HG03442 (cell line): ENCODE results near the gene ENDOU.

ENCODE experiments used
- ATAC-seq: cut with Tn5 transposase; IDR thresholded peaks from one replicate; pipeline ENCODE4 v1.9.1; 2021; ENCODE audit warnings: mild to moderate bottlenecking, moderate library complexity; ENCODE audit not compliant: unreplicated experiment

ENDOU gene

GRCh38 chr12:47722136-47722834, 3.0 kb downstream of the ENDOU start:
- ATAC-seq = no peak

GRCh38 chr12:47721431-47721973, 3.8 kb downstream of the ENDOU start:
- ATAC-seq = no peak

GRCh38 chr12:47718531-47718930, 6.8 kb downstream of the ENDOU start:
- ATAC-seq = no peak

GRCh38 chr12:47717443-47718193, 7.7 kb downstream of the ENDOU start:
- peak; percentile 60 for ATAC-seq

- no peak for ATAC-seq
These were observed 8.2 kb downstream of the ENDOU start for GRCh38 chr12:47717046-47717442.

- no peak for ATAC-seq
These were observed 9.3 kb downstream of the ENDOU start for GRCh38 chr12:47715877-47716548.

GRCh38 chr12:47715393-47715876, 9.9 kb downstream of the ENDOU start:
- peak; percentile 60 for ATAC-seq

- ATAC-seq = no peak
These were observed 10.4 kb downstream of the ENDOU start for GRCh38 chr12:47714826-47715386.

- ATAC-seq = no peak
These were observed 13.1 kb downstream of the ENDOU start for GRCh38 chr12:47712171-47712570.

GRCh38 chr12:47711448-47711847, 13.8 kb downstream of the ENDOU start:
- ATAC-seq = no peak

GRCh38 chr12:47710278-47710677, 15.0 kb downstream of the ENDOU start:
- ATAC-seq = no peak

GRCh38 chr12:47709671-47710070, 15.6 kb downstream of the ENDOU start:
- no peak for ATAC-seq

GRCh38 chr12:47709237-47709636, 16.1 kb downstream of the ENDOU start:
- no peak for ATAC-seq

- ATAC-seq = no peak
These were observed 17.3 kb downstream of the ENDOU start for GRCh38 chr12:47707905-47708543.

- no peak for ATAC-seq
These were observed 17.9 kb downstream of the ENDOU start for GRCh38 chr12:47707355-47707754.

GRCh38 chr12:47705566-47706425, 19.5 kb downstream of the ENDOU start, which contains the start of gene RPAP3:
RPAP3 (minus strand) TSS chr12:47706030; CDS start chr12:47702840, 3,190 bp downstream.
- peak; percentile 78 for ATAC-seq

GRCh38 chr12:47705229-47705565, 20.1 kb downstream of the ENDOU start:
- ATAC-seq = no peak

- no peak for ATAC-seq
These were observed 20.6 kb downstream of the ENDOU start for GRCh38 chr12:47704719-47705118.

GRCh38 chr12:47700263-47700662, 25.0 kb downstream of the ENDOU start:
- no peak for ATAC-seq

GRCh38 chr12:47698631-47699030, 26.7 kb downstream of the ENDOU start:
- no peak for ATAC-seq
